PC-3 (cell line): ENCODE data around the gene EYS. TPM values are rescaled to one million over a fixed set of nuclear protein-coding genes. Genes with fewer than 3 reads are reported as not detected.

Experiments used
- ATAC-seq: fragments of 200-7000 bp; cut with Tn5 transposase; 2 replicates; pipeline ENCODE4 v1.9.1; 2020; ENCODE audit warnings: mild to moderate bottlenecking, moderate library complexity
- BruUV-seq: library from RNA; stranded (reverse); fragments of 400-500 nt; replicated peaks from 2 replicates; lab custom pipeline; 2021; lab: Mats Ljungman, UMichigan
- CTCF ChIA-PET: fragments of 300-600 bp; sonication (Branson Sonifier 250); formaldehyde crosslinking; loops from one replicate; lab custom pipeline; 2022; ENCODE audit warnings: antibody characterized with exemption; lab: Charles Lee
- POLR2A ChIA-PET: fragments of 300-600 bp; sonication (Branson Sonifier 250); formaldehyde crosslinking; loops from one replicate; lab custom pipeline; 2022; ENCODE audit warnings: antibody characterized with exemption; ENCODE audit not compliant: unreplicated experiment; lab: Charles Lee
- DNase-seq: peaks from one replicate; pipeline ENCODE4 v3.0.0-alpha.2; 2015
- H2AFZ ChIP-seq: fragments of 300-600 bp; sonication (generic); 2 replicates; pipeline ENCODE4 v1.6.0; 2016; ENCODE audit warnings: antibody characterized with exemption, low read length
- H3F3A ChIP-seq: fragments of 300-600 bp; sonication (generic); one replicate; pipeline ENCODE4 v1.6.0; 2017; ENCODE audit warnings: antibody characterized with exemption, low read length, control low read depth, mild to moderate bottlenecking; ENCODE audit not compliant: unreplicated experiment
- H3K27ac ChIP-seq: fragments of 300-600 bp; sonication (generic); 2 replicates; pipeline ENCODE4 v1.5.1; 2016; ENCODE audit warnings: mild to moderate bottlenecking, low read length
- H3K27me3 ChIP-seq: fragments of 300-600 bp; sonication (generic); 2 replicates; pipeline ENCODE4 v1.6.1; 2016; ENCODE audit warnings: low read length, mixed read lengths
- H3K36me3 ChIP-seq: fragments of 300-600 bp; sonication (generic); 2 replicates; pipeline ENCODE4 v1.6.1; 2016; ENCODE audit warnings: low read depth, mixed run types, low read length, mixed read lengths
- H3K4me1 ChIP-seq: fragments of 300-600 bp; sonication (generic); 2 replicates; pipeline ENCODE4 v1.5.1; 2016; ENCODE audit warnings: low read length; ENCODE audit not compliant: insufficient read depth
- H3K4me2 ChIP-seq: fragments of 300-600 bp; sonication (generic); 2 replicates; pipeline ENCODE4 v1.6.0; 2016; ENCODE audit warnings: low read length
- H3K4me3 ChIP-seq: fragments of 300-600 bp; sonication (generic); 2 replicates; pipeline ENCODE4 v1.5.1; 2016; ENCODE audit warnings: mild to moderate bottlenecking, low read length, mixed read lengths
- H3K79me2 ChIP-seq: fragments of 300-600 bp; sonication (generic); 2 replicates; pipeline ENCODE4 v1.6.1; 2017; ENCODE audit warnings: low read length, mixed read lengths
- H3K9ac ChIP-seq: fragments of 300-600 bp; sonication (generic); 2 replicates; pipeline ENCODE4 v1.6.0; 2016; ENCODE audit warnings: mild to moderate bottlenecking, low read length
- H3K9me2 ChIP-seq: fragments of 300-600 bp; sonication (generic); replicated peaks from 2 replicates; pipeline ENCODE4 v1.6.1; 2016; ENCODE audit warnings: mixed run types, low read length, mixed read lengths
- H3K9me3 ChIP-seq: fragments of 300-600 bp; sonication (generic); 2 replicates; pipeline ENCODE4 v1.6.1; 2016; ENCODE audit warnings: low read length, mixed read lengths
- H4K20me1 ChIP-seq: fragments of 300-600 bp; sonication (generic); 2 replicates; pipeline ENCODE4 v1.6.1; 2016; ENCODE audit warnings: low read length, mixed read lengths
- EZH2 ChIP-seq: fragments of 300-600 bp; sonication (generic); IDR thresholded peaks from one replicate; pipeline ENCODE4 v1.6.1; 2017; ENCODE audit warnings: antibody characterized with exemption, mild to moderate bottlenecking, low read length; ENCODE audit not compliant: unreplicated experiment
- EZH2phosphoT487 ChIP-seq: fragments of 300-600 bp; sonication (generic); IDR thresholded peaks from 2 replicates; pipeline ENCODE4 v1.6.1; 2018; ENCODE audit warnings: mild to moderate bottlenecking, antibody characterized with exemption, low read length, borderline replicate concordance
- intact Hi-C: fragments of 100-400 bp; cut with micrococcal nuclease; formaldehyde crosslinking; loops from 2 replicates; pipeline ENCODE4 v1.9.0; 2023
- total RNA-seq: library from RNA; depleted of rRNA; stranded (reverse); fragments of >200 nt; gene quantifications from 2 replicates; pipeline ENCODE4 v1.2.3, GENCODE V29; 2014
- TF ChIP-seq, protein P1 (sequence below): fragments of 300-600 bp; sonication (generic); conservative IDR thresholded peaks from 2 replicates; pipeline ENCODE4 v1.5.1; 2017; ENCODE audit warnings: antibody characterized with exemption, low read depth, mild to moderate bottlenecking, low read length

The EYS gene
- total RNA-seq, 1 experiment from 2014 or later = 0.07 TPM

DNA sequence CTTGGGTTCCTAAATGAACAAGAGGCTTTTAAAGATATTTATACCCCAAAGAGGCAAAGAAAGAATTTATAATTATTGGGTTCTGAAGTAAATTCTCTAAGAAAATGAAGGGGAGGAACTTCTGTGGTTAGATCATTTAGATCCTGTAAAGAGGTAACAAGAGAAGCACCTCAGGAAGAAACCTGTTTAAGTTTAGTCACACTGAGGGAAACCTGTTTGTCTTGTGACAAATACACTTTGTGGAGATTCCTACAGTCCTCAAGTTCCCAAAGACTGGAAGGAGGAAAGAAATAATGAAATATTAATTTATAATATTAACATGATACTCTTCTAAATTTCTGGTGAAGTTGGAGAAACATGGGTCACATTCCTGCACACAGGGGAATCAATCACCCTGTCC lies 647.5 kb downstream of the EYS start:
- Histone ChIP-seq H4K20me1 (no peaks in the 10 kb centered on the region), H3K27ac (no peak overlapping the region), H3K36me3 (no peaks in the 10 kb centered on the region), H2AFZ (no peak overlapping the region), H3K4me2 (no peak overlapping the region), H3K9me3 (no peaks in the 10 kb centered on the region), H3K4me1 (0 out of 2 replicates have a peak, but pooled peaks cover 4% of the 10 kb centered on the region), H3K9me2 (no peaks in the 10 kb centered on the region), H3K9ac (no peak overlapping the region), H3K4me3 (no peak overlapping the region), H3F3A (no peaks in the 10 kb centered on the region), H3K27me3 (no peaks in the 10 kb centered on the region), H3K79me2 (no peaks in the 10 kb centered on the region)
- ATAC-seq (peak; percentile 73), DNase-seq (peak; percentile 50)
- intact Hi-C loops = no loop called here
- TF ChIP-seq EZH2 (no peak), EZH2phosphoT487 (no peak)
- TF ChIP-seq, protein P1, sequence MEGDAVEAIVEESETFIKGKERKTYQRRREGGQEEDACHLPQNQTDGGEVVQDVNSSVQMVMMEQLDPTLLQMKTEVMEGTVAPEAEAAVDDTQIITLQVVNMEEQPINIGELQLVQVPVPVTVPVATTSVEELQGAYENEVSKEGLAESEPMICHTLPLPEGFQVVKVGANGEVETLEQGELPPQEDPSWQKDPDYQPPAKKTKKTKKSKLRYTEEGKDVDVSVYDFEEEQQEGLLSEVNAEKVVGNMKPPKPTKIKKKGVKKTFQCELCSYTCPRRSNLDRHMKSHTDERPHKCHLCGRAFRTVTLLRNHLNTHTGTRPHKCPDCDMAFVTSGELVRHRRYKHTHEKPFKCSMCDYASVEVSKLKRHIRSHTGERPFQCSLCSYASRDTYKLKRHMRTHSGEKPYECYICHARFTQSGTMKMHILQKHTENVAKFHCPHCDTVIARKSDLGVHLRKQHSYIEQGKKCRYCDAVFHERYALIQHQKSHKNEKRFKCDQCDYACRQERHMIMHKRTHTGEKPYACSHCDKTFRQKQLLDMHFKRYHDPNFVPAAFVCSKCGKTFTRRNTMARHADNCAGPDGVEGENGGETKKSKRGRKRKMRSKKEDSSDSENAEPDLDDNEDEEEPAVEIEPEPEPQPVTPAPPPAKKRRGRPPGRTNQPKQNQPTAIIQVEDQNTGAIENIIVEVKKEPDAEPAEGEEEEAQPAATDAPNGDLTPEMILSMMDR = no peak
- CTCF ChIA-PET = no interaction called here
- BruUV-seq = no TSS peak
- POLR2A ChIA-PET = no interaction called here

- Histone ChIP-seq H3K4me2 (no peak overlapping the region), H3K4me1 (0 out of 2 replicates have a peak, but pooled peaks cover 4% of the 10 kb centered on the region), H3K36me3 (no peaks in the 10 kb centered on the region), H2AFZ (no peak overlapping the region), H4K20me1 (no peaks in the 10 kb centered on the region), H3K27me3 (no peaks in the 10 kb centered on the region), H3K9ac (no peak overlapping the region), H3K27ac (no peak overlapping the region), H3K79me2 (no peaks in the 10 kb centered on the region), H3K9me3 (no peaks in the 10 kb centered on the region), H3F3A (no peaks in the 10 kb centered on the region), H3K4me3 (no peak overlapping the region), H3K9me2 (no peaks in the 10 kb centered on the region)
- no TSS peak for BruUV-seq
- ChIA-PET POLR2A (no interaction called here), CTCF (no interaction called here)
- DNase-seq = no peak
- ATAC-seq = no peak
- TF ChIP-seq, protein P1 = no peak
- TF ChIP-seq EZH2phosphoT487 = no peak
- TF ChIP-seq EZH2 = no peak
- intact Hi-C loops = no loop called here
Measured at GRCh38 chr6:65055545-65055944, 651.5 kb downstream of the EYS start.

DNA sequence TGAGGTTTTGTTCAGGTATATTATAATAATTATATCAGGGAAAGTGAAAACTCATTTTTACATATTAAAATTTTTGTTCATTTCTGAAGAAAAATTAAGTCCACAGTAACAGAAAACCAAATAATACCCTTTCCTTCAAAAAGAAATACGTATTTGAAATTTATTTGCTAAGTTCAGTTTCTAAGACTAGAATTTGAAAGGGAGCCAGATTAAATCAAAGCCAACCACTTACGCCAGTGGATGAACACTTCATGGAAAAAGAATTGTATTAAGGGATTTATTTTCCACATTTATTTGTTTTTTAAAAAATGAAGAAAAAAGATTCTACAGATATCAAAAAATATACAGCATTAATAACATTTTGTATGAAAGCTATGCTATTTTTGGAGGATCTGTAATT lies 654.4 kb downstream of the EYS start:
- BruUV-seq = no TSS peak
- H3K4me1 ChIP-seq = no peaks in the 10 kb centered on the region
- TF ChIP-seq EZH2phosphoT487 = no peak
- H2AFZ ChIP-seq = no peak overlapping the region
- no peak overlapping the region for H3K27ac ChIP-seq
- no peaks in the 10 kb centered on the region for H3K36me3 ChIP-seq
- DNase-seq (no peak), ATAC-seq (no peak)
- no peak overlapping the region for H3K4me2 ChIP-seq
- no peak overlapping the region for H3K4me3 ChIP-seq
- no peaks in the 10 kb centered on the region for H3F3A ChIP-seq
- no peaks in the 10 kb centered on the region for H3K9me3 ChIP-seq
- no peaks in the 10 kb centered on the region for H3K9me2 ChIP-seq
- H3K9ac ChIP-seq = no peak overlapping the region
- H4K20me1 ChIP-seq = no peaks in the 10 kb centered on the region
- POLR2A ChIA-PET = no interaction called here
- CTCF ChIA-PET = no interaction called here
- intact Hi-C loops = no loop called here
- H3K79me2 ChIP-seq = no peaks in the 10 kb centered on the region
- no peaks in the 10 kb centered on the region for H3K27me3 ChIP-seq
